ENCODE results near the gene GPA33.
A peak's percentile ranks its signal among the peaks of the same experiment; 100 is the strongest.

Gene GPA33

DNA sequence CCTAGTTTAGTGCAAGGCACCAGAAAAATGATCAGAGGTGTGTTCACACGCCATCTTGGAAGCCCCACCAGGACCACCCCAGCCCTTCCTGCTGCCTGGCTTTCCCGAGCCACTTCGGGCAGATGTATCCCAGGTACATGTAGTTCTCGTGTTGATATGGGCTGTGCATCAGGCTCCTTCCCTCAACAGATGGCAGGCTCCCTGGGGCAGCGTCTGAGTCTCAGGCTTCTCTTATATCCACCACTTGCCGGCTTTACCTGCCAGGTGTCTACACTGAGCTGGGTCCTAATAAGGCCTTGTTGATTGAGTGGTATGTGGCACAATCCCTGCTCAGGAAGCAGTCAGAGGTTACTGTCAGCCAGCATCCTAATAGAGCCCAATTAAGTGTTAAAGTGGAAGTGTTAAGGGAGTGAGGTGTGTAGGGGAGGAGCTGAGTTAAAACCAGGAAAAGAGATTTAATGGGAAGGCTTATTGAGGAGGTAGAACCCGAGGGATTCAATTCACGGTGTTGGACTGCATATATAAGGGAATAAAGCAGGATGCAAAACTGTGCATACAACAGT lies 8.5 kb downstream of the GPA33 start:
- Histone ChIP-seq H3K9ac (ENCODE audit: low read length) (no peak overlapping the region), H3K4me3 (ENCODE audit: low read length) (no peak overlapping the region), H3K4me1 (ENCODE audit: control insufficient read depth, insufficient read depth, low read length) (peaks cover 43% of the 10 kb centered on the region), H3K9me3 (ENCODE audit: control insufficient read depth, low read length) (no peaks in the 10 kb centered on the region), H3K36me3 (ENCODE audit: control insufficient read depth, insufficient read depth, low read length) (no peaks in the 10 kb centered on the region), H3K27me3 (ENCODE audit: control insufficient read depth, insufficient read depth, low read length) (no peaks in the 10 kb centered on the region)

DNA sequence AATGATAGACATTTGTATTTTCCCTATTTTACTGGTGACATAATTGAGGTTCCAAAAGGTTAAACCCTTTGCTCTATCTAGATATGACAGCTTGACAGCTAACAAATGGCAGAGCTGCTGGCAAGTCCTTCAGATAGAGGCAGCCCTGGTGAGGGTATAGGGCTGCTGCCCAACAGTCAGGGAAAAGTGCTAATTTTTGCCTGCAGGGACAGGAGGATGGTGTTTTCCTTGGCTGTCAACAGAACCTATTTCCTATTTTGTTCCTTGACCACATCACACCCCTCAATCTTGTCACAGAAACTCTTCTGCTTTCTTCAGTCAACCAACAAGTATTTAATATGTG lies 12.3 kb downstream of the GPA33 start:
- H3K27me3 ChIP-seq (ENCODE audit: control insufficient read depth, insufficient read depth, low read length), result no peaks in the 10 kb centered on the region

DNA sequence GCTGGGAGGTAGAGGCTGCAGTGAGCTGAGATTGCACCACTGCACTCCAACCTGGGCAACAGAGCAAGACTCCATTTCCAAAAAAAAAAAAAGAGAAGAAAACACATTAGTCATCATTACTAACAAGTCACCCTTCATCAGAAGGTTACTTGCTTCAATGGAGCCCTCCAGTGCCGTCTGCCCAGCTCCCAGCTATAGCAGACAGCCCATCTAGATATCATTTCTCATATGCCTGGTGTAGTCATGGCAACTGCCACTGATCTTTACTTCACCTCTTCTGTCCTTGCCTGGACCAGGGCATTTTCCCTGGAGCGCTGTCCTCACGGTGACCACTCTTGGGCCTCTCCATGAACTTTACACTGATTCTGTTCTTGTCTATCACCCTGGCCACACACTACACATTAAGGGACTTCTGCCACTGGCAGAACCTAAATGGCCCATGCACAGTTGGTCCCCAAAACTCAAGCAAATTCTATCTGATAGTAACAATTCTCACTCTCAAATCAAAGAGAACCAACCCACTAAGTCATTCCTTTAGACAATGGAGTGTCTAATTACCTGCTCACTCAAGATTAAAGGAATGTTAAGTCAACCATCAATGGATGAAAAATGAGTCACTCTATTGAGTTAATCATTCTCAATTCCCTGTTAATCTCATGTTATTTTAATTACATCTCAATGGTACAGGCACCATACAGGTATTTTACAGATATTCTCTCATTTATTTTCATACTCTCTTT lies 12.9 kb downstream of the GPA33 start:
- Histone ChIP-seq H3K4me3 (ENCODE audit: low read length) (no peak overlapping the region), H3K27me3 (ENCODE audit: control insufficient read depth, insufficient read depth, low read length) (no peaks in the 10 kb centered on the region), H3K9me3 (ENCODE audit: control insufficient read depth, low read length) (no peaks in the 10 kb centered on the region), H3K36me3 (ENCODE audit: control insufficient read depth, insufficient read depth, low read length) (no peaks in the 10 kb centered on the region), H3K9ac (ENCODE audit: low read length) (no peak overlapping the region), H3K4me1 (ENCODE audit: control insufficient read depth, insufficient read depth, low read length) (peaks cover 19% of the 10 kb centered on the region)

More for the DNA sequence above, 12.3 kb downstream of the GPA33 start:
- Histone ChIP-seq H3K36me3 (ENCODE audit: control insufficient read depth, insufficient read depth, low read length) (no peaks in the 10 kb centered on the region), H3K4me1 (ENCODE audit: control insufficient read depth, insufficient read depth, low read length) (peaks cover 23% of the 10 kb centered on the region), H3K9me3 (ENCODE audit: control insufficient read depth, low read length) (no peaks in the 10 kb centered on the region), H3K4me3 (ENCODE audit: low read length) (no peak overlapping the region), H3K9ac (ENCODE audit: low read length) (no peak overlapping the region)

DNA sequence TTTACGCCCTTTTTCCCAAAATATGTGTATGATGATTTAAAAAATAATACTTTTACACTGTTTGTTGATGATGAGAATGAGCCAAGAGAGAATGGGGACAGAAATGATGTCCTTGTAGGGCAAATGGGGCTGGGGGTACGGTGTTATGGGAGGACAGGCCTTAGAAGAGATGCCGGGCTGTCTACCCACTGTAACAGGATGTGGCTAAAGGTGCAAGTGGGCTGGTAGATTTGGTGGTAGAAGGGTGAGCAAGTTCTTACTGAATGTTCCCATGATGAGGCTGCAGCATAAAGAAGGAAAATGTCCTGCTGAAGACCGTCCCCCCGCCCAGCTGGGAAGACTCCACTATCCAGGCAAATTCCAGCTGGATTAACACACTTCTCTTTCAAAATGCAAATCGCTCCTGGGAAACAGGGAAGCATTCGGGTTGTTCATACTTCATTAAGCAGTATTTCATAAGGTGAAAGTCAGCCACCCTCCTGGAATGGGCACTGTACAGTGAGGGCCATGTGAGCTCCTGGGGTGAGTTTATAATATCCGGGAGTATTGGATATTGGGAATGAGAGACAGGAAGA lies 14.0 kb downstream of the GPA33 start:
- H3K9me3 ChIP-seq (ENCODE audit: control insufficient read depth, low read length), result no peaks in the 10 kb centered on the region
- no peaks in the 10 kb centered on the region for H3K27me3 ChIP-seq (ENCODE audit: control insufficient read depth, insufficient read depth, low read length)
- H3K9ac ChIP-seq (ENCODE audit: low read length), result no peak overlapping the region
- H3K36me3 ChIP-seq (ENCODE audit: control insufficient read depth, insufficient read depth, low read length), result no peaks in the 10 kb centered on the region
- H3K4me3 ChIP-seq (ENCODE audit: low read length), result no peak overlapping the region
- peaks cover 9% of the 10 kb centered on the region for H3K4me1 ChIP-seq (ENCODE audit: control insufficient read depth, insufficient read depth, low read length)

DNA sequence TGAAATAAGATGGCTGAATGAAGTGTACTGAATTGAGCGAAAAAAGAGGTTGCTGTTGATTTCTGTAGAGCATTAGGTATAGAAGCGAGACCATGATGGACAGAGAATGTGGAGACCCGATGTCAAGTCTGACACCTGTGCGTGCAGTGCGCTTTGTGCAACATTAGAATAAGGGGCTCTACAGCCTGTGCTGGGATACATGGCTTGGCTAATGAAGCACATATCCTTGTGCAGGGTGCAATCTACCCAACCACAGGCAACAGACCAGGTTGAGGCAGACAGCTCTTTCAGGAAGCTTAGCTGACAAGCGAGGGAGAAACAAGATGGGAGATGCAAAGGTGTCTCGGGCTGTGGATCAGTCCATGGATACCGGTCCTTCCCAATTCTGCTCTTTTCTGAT lies 18.9 kb downstream of the GPA33 start:
- Histone ChIP-seq H3K36me3 (ENCODE audit: control insufficient read depth, insufficient read depth, low read length) (no peaks in the 10 kb centered on the region), H3K4me1 (ENCODE audit: control insufficient read depth, insufficient read depth, low read length) (peaks cover 3% of the 10 kb centered on the region), H3K27me3 (ENCODE audit: control insufficient read depth, insufficient read depth, low read length) (no peaks in the 10 kb centered on the region), H3K9ac (ENCODE audit: low read length) (no peak overlapping the region), H3K4me3 (ENCODE audit: low read length) (no peak overlapping the region), H3K9me3 (ENCODE audit: control insufficient read depth, low read length) (no peaks in the 10 kb centered on the region)

DNA sequence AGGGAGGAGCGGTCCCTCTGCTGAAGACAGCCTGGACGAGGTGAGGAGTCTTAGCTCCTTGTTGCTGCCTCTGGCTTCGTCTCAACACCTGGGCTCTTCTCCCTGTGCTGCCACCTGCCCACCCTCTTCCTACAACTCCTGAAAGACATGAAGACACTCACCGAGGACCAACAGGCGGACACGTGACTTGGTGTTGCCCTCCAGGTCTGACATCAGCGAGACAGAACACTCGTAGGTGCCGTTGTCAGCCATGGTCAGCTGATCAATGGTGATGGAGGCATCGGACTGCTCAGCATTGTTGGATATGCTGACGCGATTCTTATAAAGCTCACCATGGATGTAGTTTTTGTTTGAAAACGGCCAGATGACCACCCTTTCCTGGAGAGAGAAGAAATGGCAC lies 21.4 kb downstream of the GPA33 start:
- Histone ChIP-seq H3K27me3 (ENCODE audit: control insufficient read depth, insufficient read depth, low read length) (no peaks in the 10 kb centered on the region), H3K4me3 (ENCODE audit: low read length) (no peak overlapping the region), H3K9ac (ENCODE audit: low read length) (no peak overlapping the region), H3K4me1 (ENCODE audit: control insufficient read depth, insufficient read depth, low read length) (peaks cover 18% of the 10 kb centered on the region), H3K9me3 (ENCODE audit: control insufficient read depth, low read length) (no peaks in the 10 kb centered on the region), H3K36me3 (ENCODE audit: control insufficient read depth, insufficient read depth, low read length) (no peaks in the 10 kb centered on the region)

GRCh38 chr1:167067904-167068303 lies 22.3 kb downstream of the GPA33 start:
- no peaks in the 10 kb centered on the region for H3K27me3 ChIP-seq (ENCODE audit: control insufficient read depth, insufficient read depth, low read length)
- H3K4me3 ChIP-seq (ENCODE audit: low read length), result no peak overlapping the region
- no peaks in the 10 kb centered on the region for H3K9me3 ChIP-seq (ENCODE audit: control insufficient read depth, low read length)
- peaks cover 18% of the 10 kb centered on the region for H3K4me1 ChIP-seq (ENCODE audit: control insufficient read depth, insufficient read depth, low read length)
- no peak overlapping the region for H3K9ac ChIP-seq (ENCODE audit: low read length)
- H3K36me3 ChIP-seq (ENCODE audit: control insufficient read depth, insufficient read depth, low read length), result no peaks in the 10 kb centered on the region

DNA sequence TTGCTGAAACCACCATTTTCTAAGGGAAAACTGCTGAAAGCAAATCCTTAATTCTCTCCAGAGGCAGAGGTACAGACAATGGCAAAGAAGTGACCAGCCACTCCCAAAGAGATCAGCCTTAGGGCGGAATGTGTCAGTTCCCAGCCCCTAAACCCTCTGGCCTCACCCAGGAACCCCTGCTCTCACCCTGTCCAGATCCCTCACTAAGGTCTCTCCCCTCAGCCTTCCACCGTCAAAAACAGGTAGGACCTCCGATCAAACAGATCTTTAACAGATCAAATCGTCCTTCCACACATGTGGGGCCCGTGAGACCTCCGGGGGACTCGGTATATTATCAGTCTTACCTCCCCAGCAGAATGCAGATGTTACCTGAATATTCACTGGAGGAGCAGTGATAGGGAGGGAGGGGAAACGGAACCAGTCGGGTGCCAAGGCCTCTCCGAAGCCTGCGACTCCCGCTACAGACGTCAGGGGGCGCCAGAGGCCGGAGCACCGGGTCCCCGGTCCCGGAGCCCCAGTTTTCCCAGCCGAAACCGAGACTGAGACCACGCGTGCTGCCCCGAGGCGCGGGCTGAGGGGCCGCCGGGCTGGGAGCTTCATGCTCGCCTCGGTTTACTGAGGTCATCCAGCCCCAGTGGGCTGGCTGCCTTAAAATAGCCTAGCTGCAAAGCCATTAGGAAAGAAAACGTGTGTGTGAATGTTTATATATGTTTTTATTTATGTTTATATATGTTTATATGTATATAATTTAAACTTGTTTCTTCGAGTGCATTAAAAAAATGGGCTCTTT lies 23.6 kb downstream of the GPA33 start:
- Histone ChIP-seq H3K9me3 (ENCODE audit: control insufficient read depth, low read length) (no peaks in the 10 kb centered on the region), H3K36me3 (ENCODE audit: control insufficient read depth, insufficient read depth, low read length) (no peaks in the 10 kb centered on the region), H3K4me1 (ENCODE audit: control insufficient read depth, insufficient read depth, low read length) (peaks cover 18% of the 10 kb centered on the region), H3K4me3 (ENCODE audit: low read length) (no peak overlapping the region), H3K9ac (ENCODE audit: low read length) (peak overlapping the region; percentile 59), H3K27me3 (ENCODE audit: control insufficient read depth, insufficient read depth, low read length) (no peaks in the 10 kb centered on the region)

GRCh38 chr1:167065471-167065870 lies 24.7 kb downstream of the GPA33 start:
- H3K4me3 ChIP-seq (ENCODE audit: low read length), result no peak overlapping the region
- no peaks in the 10 kb centered on the region for H3K9me3 ChIP-seq (ENCODE audit: control insufficient read depth, low read length)
- no peak overlapping the region for H3K9ac ChIP-seq (ENCODE audit: low read length)
- peaks cover 18% of the 10 kb centered on the region for H3K4me1 ChIP-seq (ENCODE audit: control insufficient read depth, insufficient read depth, low read length)
- H3K27me3 ChIP-seq (ENCODE audit: control insufficient read depth, insufficient read depth, low read length), result no peaks in the 10 kb centered on the region
- no peaks in the 10 kb centered on the region for H3K36me3 ChIP-seq (ENCODE audit: control insufficient read depth, insufficient read depth, low read length)

DNA sequence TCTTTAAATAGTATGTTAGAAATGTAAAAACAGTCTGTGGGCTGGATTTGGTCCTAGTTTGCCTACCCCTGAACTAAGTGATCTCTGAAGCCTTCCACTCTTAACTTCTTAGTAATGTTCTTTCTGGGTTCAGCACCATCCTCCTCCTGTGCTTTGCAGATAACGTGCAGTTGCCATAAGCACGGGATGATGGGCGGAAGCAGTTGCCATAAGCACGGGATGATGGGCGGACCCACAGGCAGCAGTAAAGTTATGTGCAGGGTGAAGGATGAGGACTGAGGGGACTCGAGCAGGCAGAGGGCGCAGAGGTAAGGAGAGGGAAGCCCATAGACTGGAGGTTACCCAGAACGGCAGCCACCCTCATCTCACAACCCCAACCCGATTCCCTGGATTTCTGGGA lies 25.6 kb downstream of the GPA33 start:
- no peaks in the 10 kb centered on the region for H3K9me3 ChIP-seq (ENCODE audit: control insufficient read depth, low read length)
- peaks cover 18% of the 10 kb centered on the region for H3K4me1 ChIP-seq (ENCODE audit: control insufficient read depth, insufficient read depth, low read length)
- H3K27me3 ChIP-seq (ENCODE audit: control insufficient read depth, insufficient read depth, low read length), result peaks cover 2% of the 10 kb centered on the region
- H3K9ac ChIP-seq (ENCODE audit: low read length), result no peak overlapping the region
- no peak overlapping the region for H3K4me3 ChIP-seq (ENCODE audit: low read length)
- no peaks in the 10 kb centered on the region for H3K36me3 ChIP-seq (ENCODE audit: control insufficient read depth, insufficient read depth, low read length)

GRCh38 chr1:167061073-167061464 lies 29.1 kb downstream of the GPA33 start:
- Histone ChIP-seq H3K9ac (ENCODE audit: low read length) (no peak overlapping the region), H3K27me3 (ENCODE audit: control insufficient read depth, insufficient read depth, low read length) (peaks cover 3% of the 10 kb centered on the region), H3K9me3 (ENCODE audit: control insufficient read depth, low read length) (no peaks in the 10 kb centered on the region), H3K4me1 (ENCODE audit: control insufficient read depth, insufficient read depth, low read length) (peaks cover 18% of the 10 kb centered on the region), H3K4me3 (ENCODE audit: low read length) (no peak overlapping the region), H3K36me3 (ENCODE audit: control insufficient read depth, insufficient read depth, low read length) (no peaks in the 10 kb centered on the region)
